HG03354 (cell line): Measurements from ENCODE around the gene SERINC5.

Source experiments
- ATAC-seq: cut with Tn5 transposase; IDR thresholded peaks from one replicate; pipeline ENCODE4 v1.9.1; 2021; ENCODE audit warnings: mild to moderate bottlenecking; ENCODE audit not compliant: unreplicated experiment, poor library complexity, severe bottlenecking

SERINC5 gene

GRCh38 chr5:80231693-80232092, 24.2 kb downstream of the SERINC5 start:
- ATAC-seq = no peak

- ATAC-seq = no peak
These were observed 24.6 kb downstream of the SERINC5 start for GRCh38 chr5:80231243-80231642.

- ATAC-seq = no peak
These were observed 25.4 kb downstream of the SERINC5 start for GRCh38 chr5:80230269-80230992.

GRCh38 chr5:80229902-80230255, 26.0 kb downstream of the SERINC5 start:
- ATAC-seq = no peak

- ATAC-seq = no peak
These were observed 27.8 kb downstream of the SERINC5 start for GRCh38 chr5:80227979-80228596.

GRCh38 chr5:80225934-80226326, 29.9 kb downstream of the SERINC5 start:
- ATAC-seq = no peak

- no peak for ATAC-seq
These were observed 30.5 kb downstream of the SERINC5 start for GRCh38 chr5:80225189-80225933.

- ATAC-seq = no peak
These were observed 32.3 kb downstream of the SERINC5 start for GRCh38 chr5:80223561-80223960.

- ATAC-seq = no peak
These were observed 35.5 kb downstream of the SERINC5 start for GRCh38 chr5:80220245-80220897.

- ATAC-seq = no peak
These were observed 36.5 kb downstream of the SERINC5 start for GRCh38 chr5:80219391-80219790.

- no peak for ATAC-seq
These were observed 38.2 kb downstream of the SERINC5 start for GRCh38 chr5:80217667-80218066.

- ATAC-seq = no peak
These were observed 38.9 kb downstream of the SERINC5 start for GRCh38 chr5:80216753-80217596.

- no peak for ATAC-seq
These were observed 39.8 kb downstream of the SERINC5 start for GRCh38 chr5:80216096-80216495.

GRCh38 chr5:80215523-80215922, 40.3 kb downstream of the SERINC5 start:
- no peak for ATAC-seq

GRCh38 chr5:80213466-80213865, 42.4 kb downstream of the SERINC5 start:
- ATAC-seq = no peak

GRCh38 chr5:80212171-80212667, 43.6 kb downstream of the SERINC5 start:
- no peak for ATAC-seq

- ATAC-seq = no peak
These were observed 44.5 kb downstream of the SERINC5 start for GRCh38 chr5:80211327-80211726.

- no peak for ATAC-seq
These were observed 45.8 kb downstream of the SERINC5 start for GRCh38 chr5:80210014-80210413.

- ATAC-seq = no peak
These were observed 47.5 kb downstream of the SERINC5 start for GRCh38 chr5:80208381-80208780.
